ENCODE measurements around the gene CEP70.

DNA sequence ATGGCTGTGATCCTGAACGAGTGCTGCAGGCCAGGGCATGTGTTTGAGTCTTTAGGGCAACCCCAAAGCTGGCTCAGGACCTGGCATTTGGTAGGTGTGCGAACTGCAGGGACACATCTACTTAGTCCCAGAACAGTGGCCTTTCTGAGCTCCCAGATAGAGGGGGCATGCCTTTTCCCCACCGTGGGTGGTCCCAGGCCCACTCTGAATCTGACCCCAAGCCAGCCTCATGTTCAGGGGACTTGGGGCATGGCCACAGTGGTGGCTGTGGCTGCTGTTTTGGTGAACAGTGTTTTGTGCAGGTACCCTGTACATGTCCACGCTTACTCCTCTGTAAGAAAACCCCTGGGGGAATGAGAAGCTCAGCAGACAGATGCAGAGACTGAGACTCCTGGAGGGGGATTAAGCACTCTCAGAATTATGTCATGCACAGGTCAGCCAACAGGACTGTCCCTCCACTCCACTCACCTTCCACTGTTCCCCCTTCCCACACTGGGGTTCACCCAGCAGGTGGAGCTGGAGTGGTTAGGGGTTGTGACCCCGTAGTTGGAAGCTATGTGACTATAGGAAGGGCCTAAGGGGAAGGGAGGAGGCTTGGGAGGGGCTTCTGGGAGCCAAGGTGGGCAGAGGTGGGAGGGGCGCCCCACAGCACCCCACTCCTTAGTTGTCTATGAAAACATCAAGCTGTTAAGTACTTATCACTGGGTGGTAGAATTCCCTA, 143.2 kb downstream of the CEP70 start:
- TF ChIP-seq, protein P1, sequence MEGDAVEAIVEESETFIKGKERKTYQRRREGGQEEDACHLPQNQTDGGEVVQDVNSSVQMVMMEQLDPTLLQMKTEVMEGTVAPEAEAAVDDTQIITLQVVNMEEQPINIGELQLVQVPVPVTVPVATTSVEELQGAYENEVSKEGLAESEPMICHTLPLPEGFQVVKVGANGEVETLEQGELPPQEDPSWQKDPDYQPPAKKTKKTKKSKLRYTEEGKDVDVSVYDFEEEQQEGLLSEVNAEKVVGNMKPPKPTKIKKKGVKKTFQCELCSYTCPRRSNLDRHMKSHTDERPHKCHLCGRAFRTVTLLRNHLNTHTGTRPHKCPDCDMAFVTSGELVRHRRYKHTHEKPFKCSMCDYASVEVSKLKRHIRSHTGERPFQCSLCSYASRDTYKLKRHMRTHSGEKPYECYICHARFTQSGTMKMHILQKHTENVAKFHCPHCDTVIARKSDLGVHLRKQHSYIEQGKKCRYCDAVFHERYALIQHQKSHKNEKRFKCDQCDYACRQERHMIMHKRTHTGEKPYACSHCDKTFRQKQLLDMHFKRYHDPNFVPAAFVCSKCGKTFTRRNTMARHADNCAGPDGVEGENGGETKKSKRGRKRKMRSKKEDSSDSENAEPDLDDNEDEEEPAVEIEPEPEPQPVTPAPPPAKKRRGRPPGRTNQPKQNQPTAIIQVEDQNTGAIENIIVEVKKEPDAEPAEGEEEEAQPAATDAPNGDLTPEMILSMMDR (IDR thresholded peaks at IDR 0.05) = no peak
- TF ChIP-seq POLR2A (IDR thresholded peaks at IDR 0.05) = no peak

All from body of pancreas (tissue), 4 donors.